Renal cortex interstitium (tissue), 11 donors: ENCODE results near the gene PCED1B. TPM values are rescaled to one million over a fixed set of nuclear protein-coding genes. Genes with fewer than 3 reads are reported as not detected.

Experiments
- DNase-seq, 11 donors: peaks; one replicate each; pipeline ENCODE4 v3.0.0-alpha.2; 2013; ENCODE audit warnings: low read depth in 9 of 11, low spot score in 4 of 11; ENCODE audit errors: extremely low read depth in 1 of 11
- polyA plus RNA-seq, 3 donors: library from polyadenylated mRNA; unstranded; fragments of 120-200 nt; gene quantifications; one replicate each; pipeline ENCODE4 v1.2.1, GENCODE V29; 2013; ENCODE audit not compliant: insufficient read length in 3 of 3

Gene PCED1B
- polyA plus RNA-seq, 3 donors = 3.3 to 5.8 (median 4.1) TPM

GRCh38 chr12:47065546-47065945 is 13.9 kb upstream of the PCED1B start:
- DNase-seq = peak in 1 of 11 donors; percentile 31

- DNase-seq = no peak
These were observed 13.0 kb upstream of the PCED1B start for GRCh38 chr12:47066278-47067025.

DNA sequence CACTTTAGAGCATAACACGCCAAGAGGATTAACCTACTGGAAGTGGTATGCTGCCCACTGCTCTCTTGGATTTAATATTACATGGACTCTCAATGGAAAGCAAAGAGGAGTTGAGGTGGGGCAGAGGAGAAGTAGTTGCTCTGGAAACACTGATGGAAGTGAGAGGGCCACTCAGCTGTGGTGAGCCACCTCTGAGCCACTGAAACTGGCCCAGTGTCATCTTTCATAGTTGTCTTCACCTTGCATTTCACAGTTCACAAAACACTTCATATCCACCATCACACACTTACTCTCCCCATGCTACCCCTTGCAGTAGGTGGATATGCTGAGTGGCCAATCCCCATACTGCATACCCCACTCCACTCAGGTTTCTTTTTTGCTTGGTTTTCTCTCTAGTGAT is 12.2 kb upstream of the PCED1B start:
- DNase-seq = no peak

GRCh38 chr12:47067771-47068431 is 11.5 kb upstream of the PCED1B start:
- DNase-seq = no peak

- no peak for DNase-seq
These were observed 10.9 kb upstream of the PCED1B start for GRCh38 chr12:47068539-47068938.

DNA sequence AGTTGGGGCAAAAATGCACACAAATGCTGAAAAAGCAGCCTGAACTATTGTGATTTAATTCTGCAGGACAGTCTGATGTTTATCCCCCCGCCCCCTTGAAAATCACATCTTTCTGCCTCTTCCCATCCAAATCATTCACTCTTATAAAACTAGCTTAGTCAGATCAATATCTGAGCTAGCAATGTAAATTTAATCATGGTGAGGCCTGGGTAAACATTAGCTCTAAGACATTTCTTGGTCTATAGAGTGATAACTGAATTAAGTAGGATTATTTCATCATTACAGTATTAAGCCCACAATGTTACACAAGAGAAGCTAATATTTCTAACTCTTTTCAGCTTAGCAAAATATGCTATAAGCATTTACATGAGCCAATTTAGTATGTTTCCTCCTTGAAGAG is 9.1 kb upstream of the PCED1B start:
- DNase-seq = no peak

DNA sequence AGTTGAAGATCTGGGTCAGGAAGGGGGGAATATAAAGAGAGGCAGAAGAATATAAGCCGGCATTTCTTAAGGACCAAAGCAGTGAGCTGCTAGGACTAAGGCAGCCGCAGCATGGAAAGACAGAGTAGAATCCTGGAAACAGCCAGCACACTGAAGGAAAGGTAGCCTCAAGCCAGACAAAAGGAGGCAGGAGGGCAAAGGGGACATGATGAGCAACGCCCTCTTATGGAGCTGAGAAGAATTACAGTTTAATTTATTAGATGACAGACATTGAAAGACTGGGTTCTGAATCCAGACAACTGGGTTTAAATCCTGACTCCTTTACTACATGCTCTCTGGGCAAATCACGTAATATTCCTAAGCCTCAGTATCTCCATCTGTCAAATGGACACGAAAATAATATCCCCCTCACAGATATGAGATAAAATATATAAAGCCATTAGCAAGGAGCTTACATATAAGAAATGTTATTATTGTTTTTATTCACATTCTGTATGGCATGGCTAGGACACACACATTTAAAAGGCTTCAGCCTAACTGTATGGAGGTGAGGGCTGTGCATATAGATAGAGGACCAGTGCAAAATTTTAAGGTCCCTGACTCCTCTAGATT is 8.1 kb upstream of the PCED1B start:
- no peak for DNase-seq

- no peak for DNase-seq
These were observed 5.5 kb upstream of the PCED1B start for GRCh38 chr12:47073951-47074350.

GRCh38 chr12:47074757-47075156 is 4.7 kb upstream of the PCED1B start:
- DNase-seq = no peak

DNA sequence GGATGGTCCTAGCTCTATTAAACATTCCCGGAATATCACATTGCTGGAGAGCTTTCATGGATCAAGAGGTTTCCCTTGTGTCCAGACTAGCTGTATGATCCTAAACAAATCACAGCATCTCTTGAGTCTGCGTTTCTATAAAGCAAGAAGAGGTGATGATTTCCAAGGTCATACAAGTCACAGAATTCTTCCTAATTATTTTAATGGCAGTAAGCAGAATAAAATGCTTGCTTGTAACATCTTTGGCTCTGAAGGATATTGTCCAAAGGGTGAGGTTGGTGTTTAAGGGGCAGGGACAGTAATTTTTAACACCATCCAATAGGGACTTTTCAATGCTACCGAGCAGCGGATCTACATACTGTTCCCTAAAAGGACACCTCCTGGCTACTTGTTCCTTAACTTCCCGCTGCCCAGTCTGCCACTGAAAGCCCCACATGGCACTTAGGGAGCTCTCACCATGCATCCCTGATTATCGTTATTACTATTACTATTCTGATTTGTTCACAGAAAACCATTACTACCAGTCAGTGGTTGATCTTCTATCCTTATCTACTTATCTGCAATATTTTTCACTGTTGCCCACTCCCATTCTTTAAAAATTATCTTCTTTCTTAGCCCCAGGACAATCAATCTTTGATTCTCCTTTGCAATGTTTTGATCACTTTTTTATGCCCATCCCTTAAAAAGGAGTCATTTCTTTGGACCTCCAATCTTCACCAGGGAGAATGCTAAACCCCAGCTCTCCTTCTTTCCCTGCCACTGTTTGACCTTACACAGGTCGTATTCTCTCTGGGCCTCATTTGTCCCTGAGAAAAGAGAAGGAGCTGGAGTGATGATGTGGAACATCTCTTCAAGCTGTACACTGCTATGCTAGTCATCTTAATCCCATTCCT is 4.0 kb upstream of the PCED1B start:
- no peak for DNase-seq

DNA sequence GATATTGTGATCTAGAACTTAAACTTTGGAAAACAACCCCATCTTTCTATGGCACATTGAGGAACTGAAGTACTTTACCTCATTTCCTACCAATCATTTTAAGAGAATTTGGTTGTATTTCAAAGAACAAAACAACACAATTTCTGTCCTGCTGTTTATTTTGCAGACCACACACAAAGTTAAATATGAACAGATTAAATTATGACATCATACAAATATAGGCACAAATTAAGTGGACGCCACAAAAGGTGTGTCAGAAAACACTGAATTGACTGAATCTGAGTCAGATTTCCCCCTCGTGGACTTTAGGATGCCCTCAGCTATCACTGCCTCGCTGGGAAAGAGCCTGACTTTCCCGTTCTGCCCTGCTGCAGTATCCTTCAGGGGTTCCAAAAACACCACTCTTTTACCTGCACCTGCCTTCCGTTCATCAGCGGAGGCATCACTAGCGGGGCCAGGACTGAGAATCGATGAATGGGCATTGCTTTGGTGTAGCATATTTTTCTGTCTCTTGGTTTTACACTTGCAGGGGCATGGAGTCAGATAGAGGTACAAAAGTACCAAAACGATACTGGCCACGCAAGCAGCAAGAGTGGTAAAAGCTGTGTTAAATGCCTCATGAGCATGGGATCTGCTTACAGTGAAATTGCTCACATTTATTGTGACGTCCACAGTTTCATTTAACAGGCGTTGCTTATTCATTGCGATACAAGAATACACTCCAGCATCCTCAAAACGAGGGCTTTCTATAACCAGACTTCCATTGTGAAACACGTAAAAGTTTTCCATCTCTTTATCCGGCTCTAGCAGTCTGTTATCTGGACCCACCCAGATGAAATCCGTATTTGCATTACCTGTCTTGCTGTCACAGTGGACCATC is 2.0 kb upstream of the PCED1B start:
- DNase-seq = no peak

GRCh38 chr12:47078086-47078395 is 1.4 kb upstream of the PCED1B start:
- DNase-seq = no peak

DNA sequence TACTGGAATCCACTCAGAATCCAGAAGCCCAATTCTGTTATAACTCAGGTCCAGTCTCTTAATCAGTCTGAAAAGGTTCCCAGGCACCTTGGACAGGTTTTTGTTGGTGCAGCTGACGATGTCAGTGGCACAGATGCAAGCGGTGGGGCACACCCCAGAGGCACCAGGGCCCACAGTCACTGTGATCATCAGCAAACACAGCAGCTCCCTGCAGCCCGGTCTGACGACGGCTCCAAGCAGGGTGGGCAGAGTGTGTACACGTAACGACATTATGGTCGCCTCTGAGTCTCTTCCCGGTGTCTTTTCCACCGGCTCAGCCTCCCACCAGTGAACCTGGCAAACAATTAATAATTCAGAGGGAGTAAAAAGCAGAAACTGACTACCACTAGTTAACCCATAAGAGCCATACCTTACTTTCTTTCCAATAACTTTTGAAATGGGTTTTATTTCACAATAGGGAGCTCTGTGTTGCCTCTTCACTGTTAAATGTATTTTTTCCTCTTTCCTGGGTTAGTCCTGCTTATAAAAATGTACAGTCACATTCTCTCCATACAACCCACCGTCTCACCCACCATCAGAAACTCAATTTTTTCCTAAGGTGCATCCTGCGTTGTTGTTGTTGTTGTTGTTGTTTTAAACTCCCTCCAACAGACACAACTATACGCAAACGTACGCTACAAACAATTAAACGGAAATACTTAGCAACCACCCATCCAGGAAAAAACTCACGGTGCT is 521 bp upstream of the PCED1B start:
- no peak for DNase-seq

DNA sequence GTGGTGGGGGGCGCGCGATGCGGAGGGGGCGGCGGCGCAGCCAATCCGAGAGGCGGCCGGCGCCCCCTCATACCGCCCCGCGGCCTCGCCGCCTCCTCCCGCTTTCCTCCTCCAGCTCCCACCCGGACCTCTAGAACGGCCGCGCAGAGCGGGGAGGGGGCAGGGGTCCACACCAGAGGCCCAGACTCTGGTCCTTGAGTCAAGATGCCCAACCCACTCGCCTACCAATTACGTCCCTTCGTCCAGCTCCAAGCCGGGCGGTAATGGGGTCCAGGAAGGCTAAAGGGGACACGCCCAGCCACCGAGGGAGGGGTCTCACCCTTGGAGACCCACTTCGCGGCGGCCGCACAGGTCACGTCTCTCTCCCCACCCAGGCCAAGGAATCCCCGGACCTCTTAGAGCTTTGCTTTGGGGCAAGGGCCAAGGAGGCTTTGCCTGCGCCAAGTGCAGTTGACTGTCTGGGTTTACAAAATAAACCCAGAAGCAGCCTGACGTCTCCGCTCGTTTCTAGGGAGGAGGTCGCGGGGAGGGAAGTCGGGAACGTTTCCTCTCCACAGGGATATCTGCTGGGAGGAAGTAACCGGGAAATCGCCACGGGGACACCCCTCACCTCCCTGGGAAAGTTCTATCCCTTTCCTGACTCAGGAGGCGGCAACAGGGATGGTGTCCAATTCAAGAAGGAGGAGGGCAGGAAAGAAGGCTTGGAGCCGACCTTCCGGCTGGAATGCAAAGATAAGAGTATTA is 732 bp downstream of the PCED1B start:
- peak in 3 of 11 donors; percentile 25 to 43 (median 33) for DNase-seq

- DNase-seq = no peak
These were observed 1.5 kb downstream of the PCED1B start for GRCh38 chr12:47080725-47081502.

GRCh38 chr12:47082283-47082682 is 2.9 kb downstream of the PCED1B start:
- no peak for DNase-seq
